ENCODE results near the gene RABL6. TPM values are rescaled to one million over a fixed set of nuclear protein-coding genes. Genes with fewer than 3 reads are reported as not detected.
"Not testable (repeated sequence)": the region's sequence is repeated elsewhere in the genome, so short reads cannot be mapped to it uniquely, and the experiment has no call there.

The RABL6 gene
- total RNA-seq, 1 donor from 2014 or later, result 60.2 TPM

- DNase-seq (ENCODE audit: low spot score), result no peak
Observed at GRCh38 chr9:136821826-136822544, 14.2 kb downstream of the RABL6 start.

GRCh38 chr9:136823136-136824046 lies 15.6 kb downstream of the RABL6 start:
- DNase-seq (ENCODE audit: low spot score), result no peak

GRCh38 chr9:136824496-136825225 lies 16.9 kb downstream of the RABL6 start:
- DNase-seq (ENCODE audit: low spot score), result no peak

- DNase-seq (ENCODE audit: low spot score), result no peak
Observed at GRCh38 chr9:136825295-136826187, 17.8 kb downstream of the RABL6 start.

GRCh38 chr9:136826188-136826541 lies 18.4 kb downstream of the RABL6 start:
- no peak for DNase-seq (ENCODE audit: low spot score)

- no peak for DNase-seq (ENCODE audit: low spot score)
Observed at GRCh38 chr9:136826703-136827582, 19.2 kb downstream of the RABL6 start.

- no peak for DNase-seq (ENCODE audit: low spot score)
Observed at GRCh38 chr9:136827794-136828473, 20.2 kb downstream of the RABL6 start.

GRCh38 chr9:136828474-136829140 lies 20.9 kb downstream of the RABL6 start:
- DNase-seq (ENCODE audit: low spot score), result no peak

- DNase-seq (ENCODE audit: low spot score), result no peak
Observed at GRCh38 chr9:136829412-136829811, 21.7 kb downstream of the RABL6 start.

- no peak for DNase-seq (ENCODE audit: low spot score)
Observed at GRCh38 chr9:136829981-136830885, 22.5 kb downstream of the RABL6 start.

- no peak for DNase-seq (ENCODE audit: low spot score)
Observed at GRCh38 chr9:136831002-136831719, 23.4 kb downstream of the RABL6 start.

GRCh38 chr9:136831720-136832104 lies 24.0 kb downstream of the RABL6 start:
- DNase-seq (ENCODE audit: low spot score), result no peak

- DNase-seq (ENCODE audit: low spot score), result no peak
Observed at GRCh38 chr9:136832581-136832980, 24.8 kb downstream of the RABL6 start.

- not testable (repeated sequence) for DNase-seq (ENCODE audit: low spot score)
Observed at GRCh38 chr9:136833381-136834048, 25.8 kb downstream of the RABL6 start.

- no peak for DNase-seq (ENCODE audit: low spot score)
Observed at GRCh38 chr9:136835162-136835931, 27.6 kb downstream of the RABL6 start.

All from ureter (tissue), 1 donor.